K562 (cell line): ENCODE measurements around the gene RCOR3. TPM values are rescaled to one million over a fixed set of nuclear protein-coding genes. Genes with fewer than 3 reads are reported as not detected.

Experiments
- ATAC-seq: fragments of 200-7000 bp; cut with Tn5 transposase; 3 replicates; pipeline ENCODE4 v1.9.1; 2020; ENCODE audit warnings: moderate library complexity
- BruUV-seq: library from RNA; stranded (reverse); fragments of 400-500 nt; replicated peaks from 2 replicates; lab custom pipeline; 2021; lab: Mats Ljungman, UMichigan
- CTCF ChIA-PET: fragments of 300-600 bp; formaldehyde crosslinking; extraction: SDS; loops from one replicate; lab custom pipeline; 2021; ENCODE audit warnings: low intra/inter-chr PET ratio; lab: Yijun Ruan, JAX
- POLR2A ChIA-PET: fragments of 300-600, 350-650 bp; sonication (Branson Sonifier 250); formaldehyde crosslinking; extraction: SDS; loops from one replicate; lab custom pipeline; 2021; ENCODE audit warnings: antibody characterized with exemption, inconsistent platforms; lab: Yijun Ruan, JAX
- DNase-seq, 4 experiments: peaks; one replicate each; pipeline versions ENCODE4 v3.0.0 to v3.0.0-alpha.2; 2011 to 2018; ENCODE audit warnings: low spot score in 3 of 4, mixed read lengths in 3 of 4; ENCODE audit errors: extremely low read depth in 1 of 4
- FAIRE-seq: peaks from 2 replicates; lab custom pipeline; 2011; peaks lifted over from hg19 to GRCh38; lab: Jason Lieb, UNC
- H2AFZ ChIP-seq: 2 replicates; pipeline ENCODE4 v1.6.0; 2011; ENCODE audit warnings: low read depth, low read length, control low read depth, inconsistent platforms
- H3K27ac ChIP-seq: fragments of 200-600 bp; 3 replicates; pipeline ENCODE4 v1.8.0; 2011; ENCODE audit warnings: low read depth, mild to moderate bottlenecking, control low read depth, inconsistent platforms, low read length, moderate library complexity, mixed read lengths; ENCODE audit errors: extremely low read depth
- H3K27me3 ChIP-seq, 2 experiments: fragments of 300-600 bp in 1 of 2; 2 replicates in 1 of 2; 3 replicates in 1 of 2; pipeline versions ENCODE4 v1.6.0 to v1.8.0; 2011; ENCODE audit warnings: inconsistent platforms in 2 of 2, low read length in 2 of 2, mild to moderate bottlenecking in 1 of 2, mixed read lengths in 1 of 2, moderate library complexity in 1 of 2; ENCODE audit not compliant: control insufficient read depth in 2 of 2, insufficient read depth in 2 of 2
- H3K36me3 ChIP-seq: fragments of 300-600 bp; 3 replicates; pipeline ENCODE4 v1.8.0; 2011; ENCODE audit warnings: mild to moderate bottlenecking, low read length, inconsistent platforms; ENCODE audit not compliant: control insufficient read depth, insufficient read depth
- H3K4me1 ChIP-seq, 2 experiments: fragments of 200-600 bp in 1 of 2; replicated peaks in 1 of 2; 2 replicates in 1 of 2; 3 replicates in 1 of 2; pipeline versions ENCODE4 v1.5.1 to v1.8.0; 2011; ENCODE audit warnings: inconsistent platforms in 2 of 2, low read length in 2 of 2, mild to moderate bottlenecking in 1 of 2, mixed read lengths in 1 of 2, moderate library complexity in 1 of 2; ENCODE audit not compliant: control insufficient read depth in 2 of 2, insufficient read depth in 2 of 2
- H3K4me2 ChIP-seq: 2 replicates; pipeline ENCODE4 v1.6.1; 2011; ENCODE audit warnings: low read length, control low read depth, inconsistent platforms, mixed read lengths; ENCODE audit not compliant: insufficient read depth
- H3K4me3 ChIP-seq: fragments of 200-600 bp; sonication (generic), shearing (Covaris generic); 2 replicates; pipeline ENCODE4 v1.5.1; 2016; ENCODE audit warnings: control low read depth, inconsistent platforms
- H3K79me2 ChIP-seq: fragments of 200-600 bp; 3 replicates; pipeline ENCODE4 v1.8.0; 2011; ENCODE audit warnings: low read length, inconsistent platforms; ENCODE audit not compliant: control insufficient read depth, insufficient read depth
- H3K9ac ChIP-seq, 2 experiments: 2 replicates each; pipeline versions ENCODE4 v1.6.0 to v1.6.1; 2011; ENCODE audit warnings: low read depth in 2 of 2, low read length in 2 of 2, control low read depth in 1 of 2, inconsistent platforms in 1 of 2, mild to moderate bottlenecking in 1 of 2, mixed read lengths in 1 of 2; ENCODE audit not compliant: insufficient read depth in 1 of 2
- H3K9me1 ChIP-seq: one replicate; pipeline ENCODE4 v1.6.0; 2011; ENCODE audit warnings: inconsistent platforms, mild to moderate bottlenecking, low read length, moderate library complexity; ENCODE audit not compliant: control insufficient read depth, insufficient read depth
- H3K9me3 ChIP-seq: replicated peaks from 2 replicates; pipeline ENCODE4 v1.5.1; 2011; ENCODE audit warnings: low read depth, low read length, inconsistent platforms; ENCODE audit not compliant: control insufficient read depth, insufficient read depth
- H4K20me1 ChIP-seq: replicated peaks from 2 replicates; pipeline ENCODE4 v1.6.1; 2011; ENCODE audit warnings: low read length, inconsistent platforms, mixed read lengths; ENCODE audit not compliant: control insufficient read depth, insufficient read depth
- CEBPB ChIP-seq: fragments of 450-650 bp; IDR thresholded peaks from 2 replicates; pipeline ENCODE4 v1.6.1; 2016; ENCODE audit warnings: missing genetic modification characterization, missing compliant biosample characterization
- EP400 ChIP-seq: fragments of 450-650 bp; IDR thresholded peaks from 2 replicates; pipeline ENCODE4 v1.6.1; 2017; ENCODE audit warnings: antibody characterized with exemption, mild to moderate bottlenecking, moderate library complexity
- HES1 ChIP-seq: fragments of 450-650 bp; IDR thresholded peaks from 2 replicates; pipeline ENCODE4 v1.6.1; 2016; ENCODE audit warnings: low read depth, mild to moderate bottlenecking, moderate library complexity
- MAFG ChIP-seq: fragments of 450-650 bp; conservative IDR thresholded peaks from 2 replicates; pipeline ENCODE4 v1.6.1; 2016; ENCODE audit warnings: missing genetic modification characterization, missing compliant biosample characterization
- NFIC ChIP-seq: fragments of 450-650 bp; IDR thresholded peaks from 2 replicates; pipeline ENCODE4 v1.6.1; 2017; ENCODE audit warnings: mild to moderate bottlenecking, inconsistent platforms
- WGBS: fragments of 100-300 bp; shearing (Covaris generic); methylation state at CpG from one replicate; pipeline ENCODE4 v1.1.6; 2016; ENCODE audit warnings: low coverage, mixed read lengths; ENCODE audit not compliant: insufficient coverage; ENCODE audit errors: missing lambda C conversion rate; 5-methylcytosine and 5-hydroxymethylcytosine counted together
- in situ Hi-C: fragments of 300-500 bp; cut with MboI; formaldehyde crosslinking; loops from 4 replicates; pipeline ENCODE4 v1.15.0; 2018; ENCODE audit warnings: inconsistent platforms, mixed read lengths
- intact Hi-C: fragments of 100-400 bp; cut with micrococcal nuclease; formaldehyde crosslinking; loops from 2 replicates; pipeline ENCODE4 v1.14.2; 2022
- polyA plus RNA-seq, 8 experiments: library from polyadenylated mRNA; depleted of rRNA in 4 of 8; stranded (reverse) in 5 of 8; unstranded in 3 of 8; fragments of >200 nt; fragmentation: Nextera tagmentation in 2 of 8; fragmentation: Illumina TruSeq in 1 of 8; extraction: Ambion mirVana in 2 of 8; extraction: Trizol in 1 of 8; gene quantifications; 2 replicates each; pipeline versions ENCODE4 v1.2.1 to v1.2.3, GENCODE V29; 2011 to 2014; ENCODE audit warnings: inconsistent platforms in 1 of 8, missing spikeins in 1 of 8
- total RNA-seq, 7 experiments: library from RNA; depleted of rRNA in 6 of 7; stranded (reverse); fragments of >200 nt in 6 of 7; fragmentation: Illumina TruSeq in 2 of 7; extraction: Trizol in 2 of 7; gene quantifications; 2 replicates each; pipeline versions ENCODE4 v1.2.1 to v1.2.3, GENCODE V29; 2011 to 2021; ENCODE audit warnings: low replicate concordance in 1 of 7

Gene RCOR3
- total and polyA plus RNA-seq, 9 of the 15 experiments (the other 6 are each of a cell fraction or from before 2014, with no cell fraction given) = 9.7 to 42.7 (median 29.5) TPM

- Histone ChIP-seq H3K9me1 (no peaks in the 10 kb centered on the region), H3K9ac (no peak overlapping the region), H3K27ac (no peak overlapping the region), H3K27me3 (no peaks in the 10 kb centered on the region), H3K9me3 (no peaks in the 10 kb centered on the region), H3K4me1 (no peaks in the 10 kb centered on the region), H3K4me2 (no peak overlapping the region), H3K4me3 (no peak overlapping the region), H4K20me1 (no peaks in the 10 kb centered on the region), H3K79me2 (no peaks in the 10 kb centered on the region), H2AFZ (no peak overlapping the region), H3K36me3 (no peaks in the 10 kb centered on the region)
- TF ChIP-seq CEBPB (tag) (peak; percentile 31; the same call in 1 of the 2 replicates), MAFG (tag) (no peak), HES1 (no peak), EP400 (no peak), NFIC (no peak)
- ATAC-seq = 0 out of 3 replicates have a peak, but pooled peaks have one; percentile 22
- WGBS = 64% methylated on average over 6 of the region's 6 CpGs
- intact Hi-C loops (no loop called here), in situ Hi-C loops (no loop called here)
- ChIA-PET CTCF (no interaction called here), POLR2A (interaction anchor here (1.1 kb wide), 1 partner anchor 21 kb away, joined by 8 read pairs; no protein-coding TSS in a partner anchor)
- no peak for DNase-seq
- FAIRE-seq = no peak
- no TSS peak for BruUV-seq
These were observed 22.4 kb upstream of the RCOR3 start for GRCh38 chr1:211236633-211237320.
